HG03460 (cell line): ENCODE results near the gene METTL23.
A peak's percentile ranks its signal among the peaks of the same experiment; 100 is the strongest.
"Not testable (repeated sequence)": the region's sequence is repeated elsewhere in the genome, so short reads cannot be mapped to it uniquely, and the experiment has no call there.

Experiments
- ATAC-seq: cut with Tn5 transposase; IDR thresholded peaks from one replicate; pipeline ENCODE4 v1.9.1; 2021; ENCODE audit not compliant: unreplicated experiment

Gene METTL23

DNA sequence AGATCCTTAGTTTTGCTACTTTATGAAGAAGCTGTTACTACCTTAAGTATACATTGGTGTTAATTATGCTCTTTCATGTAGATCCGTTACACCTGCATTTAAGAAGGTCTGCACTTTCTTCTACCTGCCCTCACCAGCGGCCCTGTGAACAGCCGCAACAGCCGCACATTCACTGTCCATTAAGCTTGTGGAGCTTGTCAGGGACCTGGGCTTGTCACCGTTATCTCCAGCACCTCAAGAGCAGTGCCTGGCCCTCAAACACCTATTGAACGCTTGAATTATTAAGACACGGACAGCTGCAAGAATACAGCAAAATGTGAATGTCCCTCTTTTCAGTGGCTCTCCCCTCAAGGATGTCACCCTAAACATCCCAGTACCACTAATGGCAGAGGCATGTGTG, 12.9 kb upstream of the METTL23 start:
- ATAC-seq = no peak

DNA sequence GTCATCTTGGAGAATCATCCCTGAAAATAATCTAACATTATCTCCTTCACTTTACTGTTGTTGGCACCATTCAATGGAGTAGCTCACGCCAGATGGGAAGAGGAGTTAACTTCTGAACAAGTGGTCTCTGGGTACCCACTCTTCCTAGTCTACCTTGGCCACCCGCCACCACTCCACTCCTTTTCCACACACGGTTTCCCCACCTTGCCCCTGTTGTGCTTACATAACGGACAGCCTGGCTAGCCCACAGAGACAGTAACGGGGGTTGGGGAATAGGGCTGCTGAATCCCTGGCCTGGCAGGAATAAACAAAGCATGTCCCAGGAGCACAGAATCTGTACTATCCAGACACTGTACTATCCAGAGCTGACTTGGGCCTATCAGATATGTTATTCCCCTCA, 12.3 kb upstream of the METTL23 start:
- ATAC-seq = no peak

DNA sequence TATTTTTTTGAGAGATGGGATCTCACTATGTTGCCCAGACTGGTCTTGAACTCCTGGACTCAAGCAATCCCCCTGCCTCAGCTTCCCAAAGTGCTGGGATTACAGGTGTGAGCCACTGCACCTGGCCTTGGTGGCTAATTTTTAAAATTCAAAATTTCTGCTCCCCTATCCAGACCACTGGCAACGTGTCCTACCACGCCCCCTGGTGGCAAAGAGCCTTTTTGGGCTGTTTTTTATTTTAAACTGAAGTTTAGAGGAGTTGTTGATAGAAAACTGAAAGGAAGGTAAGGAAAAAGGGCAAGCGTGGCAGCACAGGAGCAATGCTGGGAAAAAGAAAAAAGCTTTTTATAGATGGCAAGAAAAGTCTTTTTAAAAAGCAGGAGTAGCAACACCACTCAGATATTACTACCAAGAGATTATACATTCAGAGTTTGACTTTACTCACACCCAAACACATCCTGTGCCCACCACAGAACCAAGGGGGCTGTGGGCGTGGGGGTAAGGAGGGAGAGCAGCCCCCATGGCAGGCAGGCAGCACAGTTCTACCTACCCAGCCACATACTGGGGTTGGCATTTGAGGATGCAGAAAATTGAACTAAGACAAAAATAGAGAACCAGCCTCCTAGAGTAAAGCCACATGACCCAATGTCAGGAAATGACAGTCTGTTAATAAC, 11.7 kb upstream of the METTL23 start:
- ATAC-seq = no peak

- no peak for ATAC-seq
Observed at GRCh38 chr17:76715496-76715830, 11.2 kb upstream of the METTL23 start.

- ATAC-seq = no peak
Observed at GRCh38 chr17:76716146-76716838, 10.3 kb upstream of the METTL23 start.

DNA sequence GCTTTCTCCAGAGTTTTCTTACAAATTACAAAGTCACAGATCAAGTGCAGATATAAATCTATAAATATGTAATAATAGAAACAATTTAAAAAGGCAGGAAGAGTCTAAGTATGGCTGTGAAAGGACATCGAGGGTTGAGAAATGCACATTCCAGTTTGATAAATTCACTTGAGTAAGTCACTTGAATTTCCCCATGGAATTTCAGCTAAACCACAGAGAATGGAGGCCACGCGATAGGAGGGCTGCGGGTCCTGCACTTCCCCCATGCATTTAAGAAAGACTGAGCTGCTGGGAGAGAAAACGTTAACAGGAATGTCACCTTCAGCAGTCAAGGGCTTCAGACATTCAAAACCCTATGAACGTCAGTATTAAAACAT, 9.8 kb upstream of the METTL23 start:
- ATAC-seq = no peak

DNA sequence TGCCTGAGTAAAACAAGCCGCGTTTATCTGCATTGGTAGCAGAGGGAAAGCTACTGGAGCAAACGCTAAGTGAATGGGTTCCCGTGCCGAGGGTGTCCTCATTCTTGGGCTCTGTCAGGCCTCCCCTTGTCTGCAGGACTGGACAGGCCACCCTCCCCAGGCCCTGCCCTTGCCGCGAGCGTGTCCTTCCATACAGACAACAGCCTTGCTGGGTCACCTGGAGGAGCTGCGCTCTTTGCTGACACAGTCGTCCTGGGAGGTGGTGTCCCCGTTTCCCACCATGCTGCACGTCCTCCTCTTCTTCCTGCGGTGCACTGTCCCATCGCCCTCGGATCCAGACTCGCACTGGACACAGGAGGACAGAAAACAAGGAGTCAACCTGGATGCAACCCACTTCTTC, 8.1 kb upstream of the METTL23 start:
- ATAC-seq = no peak

GRCh38 chr17:76720211-76720610, 6.4 kb upstream of the METTL23 start:
- no peak for ATAC-seq

- ATAC-seq = no peak
Observed at GRCh38 chr17:76720941-76721340, 5.7 kb upstream of the METTL23 start.

GRCh38 chr17:76721463-76721862, 5.2 kb upstream of the METTL23 start:
- no peak for ATAC-seq

GRCh38 chr17:76722279-76722678, 4.4 kb upstream of the METTL23 start:
- no peak for ATAC-seq

DNA sequence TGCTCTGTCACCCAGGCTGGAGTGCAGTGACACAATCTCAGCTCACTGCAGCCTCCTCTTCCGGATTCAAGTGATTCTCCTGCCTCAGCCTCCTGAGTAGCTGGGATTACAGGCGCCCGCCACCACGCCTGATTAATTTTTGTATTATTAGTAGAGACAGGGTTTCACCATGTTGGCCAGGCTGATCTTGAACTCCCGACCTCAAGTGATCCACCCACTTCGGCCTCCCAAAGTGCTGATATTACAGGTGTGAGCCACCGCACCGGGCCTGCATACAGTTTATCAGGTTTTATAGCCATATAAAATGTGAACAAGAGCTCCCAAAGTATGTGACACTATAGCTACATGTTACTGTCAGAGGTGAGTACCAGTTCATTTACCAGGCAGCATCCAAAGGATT, 3.7 kb upstream of the METTL23 start:
- ATAC-seq = not testable (repeated sequence)

- no peak for ATAC-seq
Observed at GRCh38 chr17:76723812-76724211, 2.8 kb upstream of the METTL23 start.

GRCh38 chr17:76725580-76726230, 934 bp upstream of the METTL23 start:
- peak; percentile 22 for ATAC-seq

- ATAC-seq = peak; percentile 74
Observed at GRCh38 chr17:76726231-76726775, 336 bp upstream of the METTL23 start, which contains the start of gene JMJD6. JMJD6 (minus strand) TSS chr17:76726606; CDS start chr17:76726475, 131 bp downstream.

DNA sequence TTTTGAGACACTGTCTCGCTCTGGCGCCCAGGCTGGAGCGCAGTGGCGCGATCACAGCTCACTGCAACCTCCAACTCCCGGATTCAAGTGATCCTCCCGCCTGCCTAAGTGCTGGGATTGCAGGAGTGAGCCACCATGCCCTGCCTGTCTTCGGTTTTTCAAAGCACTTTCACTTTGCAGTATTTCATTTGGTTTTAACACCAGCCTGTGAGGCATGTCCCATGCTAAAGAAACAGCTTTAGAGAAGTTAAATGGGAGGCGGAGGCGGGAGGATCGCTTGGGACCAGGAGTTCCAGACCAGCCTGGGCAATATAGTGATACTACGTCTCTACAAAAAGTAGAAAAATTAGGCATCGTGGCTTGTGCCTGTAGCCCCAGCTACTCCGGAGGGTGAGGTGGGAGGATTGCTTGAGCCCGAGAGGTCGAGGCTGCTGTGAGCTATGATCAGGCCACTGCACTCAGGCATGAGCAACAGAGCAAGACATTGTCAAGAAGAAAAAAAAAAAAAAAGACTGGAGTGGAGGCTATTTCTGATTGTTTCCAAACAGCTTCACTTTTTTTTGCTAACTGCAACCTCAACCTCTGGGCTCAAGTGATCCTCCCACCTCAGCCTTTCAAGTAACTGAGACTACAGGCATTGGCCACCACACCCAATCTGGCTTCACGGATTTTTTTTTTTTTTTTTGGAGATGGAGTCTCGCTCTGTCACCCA, 1.3 kb downstream of the METTL23 start:
- ATAC-seq = no peak

- ATAC-seq = not testable (repeated sequence)
Observed at GRCh38 chr17:76731800-76732733, 5.4 kb downstream of the METTL23 start.

DNA sequence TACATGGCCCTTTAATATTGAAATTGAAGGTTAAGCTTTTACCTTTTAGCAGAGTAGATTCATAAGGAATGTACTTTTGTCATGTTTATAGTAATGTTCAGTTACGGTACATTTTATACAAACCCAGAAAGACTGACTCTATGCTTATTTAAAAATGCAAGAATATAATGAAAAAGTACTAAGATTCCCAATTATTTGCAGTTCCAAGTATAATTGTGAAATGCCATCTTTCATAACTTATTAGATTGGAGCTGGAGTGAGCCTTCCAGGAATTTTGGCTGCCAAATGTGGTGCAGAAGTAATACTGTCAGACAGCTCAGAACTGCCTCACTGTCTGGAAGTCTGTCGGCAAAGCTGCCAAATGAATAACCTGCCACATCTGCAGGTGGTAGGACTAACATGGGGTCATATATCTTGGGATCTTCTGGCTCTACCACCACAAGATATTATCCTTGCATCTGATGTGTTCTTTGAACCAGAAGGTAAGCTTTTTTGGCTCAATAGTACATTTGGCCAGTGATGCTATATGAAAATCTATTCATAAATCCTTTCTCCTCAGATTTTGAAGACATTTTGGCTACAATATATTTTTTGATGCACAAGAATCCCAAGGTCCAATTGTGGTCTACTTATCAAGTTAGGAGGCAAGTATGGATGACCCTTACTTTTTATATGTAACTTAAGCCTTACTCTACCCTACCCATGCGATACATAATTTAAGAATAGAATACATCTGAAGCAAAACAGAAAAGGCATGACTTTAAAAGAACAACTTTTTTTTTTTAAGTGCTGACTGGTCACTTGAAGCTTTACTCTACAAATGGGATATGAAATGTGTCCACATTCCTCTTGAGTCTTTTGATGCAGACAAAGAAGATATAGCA, 6.3 kb downstream of the METTL23 start:
- ATAC-seq = no peak

GRCh38 chr17:76733618-76733957, 6.9 kb downstream of the METTL23 start:
- no peak for ATAC-seq
